GM18526 (cell line): Measurements from ENCODE around the gene LIMK1.

Experiments used
- POLR2A ChIP-seq: IDR thresholded peaks from 3 replicates; pipeline ENCODE4 v1.6.1; 2011; ENCODE audit not compliant: insufficient read length; ENCODE audit errors: extremely low read depth

LIMK1 gene

DNA sequence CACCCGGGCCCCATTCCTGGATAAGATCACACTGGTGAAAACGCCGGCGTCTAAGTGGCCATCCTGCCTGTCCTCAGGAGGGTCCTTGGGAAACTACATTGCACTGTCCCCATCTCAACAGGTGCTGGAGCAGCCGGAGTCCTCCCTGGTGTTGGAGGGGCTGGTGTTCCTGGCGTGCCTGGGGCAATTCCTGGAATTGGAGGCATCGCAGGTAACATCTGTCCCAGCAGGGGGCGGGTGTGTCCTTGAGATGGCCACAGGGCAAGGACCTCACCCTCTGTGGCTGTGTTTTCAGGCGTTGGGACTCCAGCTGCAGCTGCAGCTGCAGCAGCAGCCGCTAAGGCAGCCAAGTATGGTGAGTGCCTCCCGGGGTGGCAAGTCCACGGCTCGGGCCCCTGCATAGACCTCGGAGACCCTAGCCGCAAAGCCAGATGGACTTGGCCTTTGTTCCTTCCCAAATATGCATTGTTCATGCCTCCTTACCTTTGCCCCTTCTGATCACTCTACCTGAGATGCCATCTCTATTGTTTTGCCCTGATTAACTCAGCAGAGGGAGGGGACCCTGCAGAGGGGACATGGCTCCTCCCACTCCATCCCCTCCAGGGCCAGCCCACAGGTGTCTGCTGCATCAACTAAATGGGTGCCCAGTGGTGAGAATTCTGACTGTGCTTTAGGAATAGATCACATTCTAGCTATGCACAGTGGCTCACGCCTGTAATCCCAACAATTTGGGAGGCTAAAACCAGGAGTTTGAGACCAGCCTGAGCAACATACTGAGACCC lies 31.8 kb upstream of the LIMK1 start:
- TF ChIP-seq POLR2A: no peak

GRCh38 chr7:74052628-74053027 lies 31.0 kb upstream of the LIMK1 start:
- TF ChIP-seq POLR2A: no peak

DNA sequence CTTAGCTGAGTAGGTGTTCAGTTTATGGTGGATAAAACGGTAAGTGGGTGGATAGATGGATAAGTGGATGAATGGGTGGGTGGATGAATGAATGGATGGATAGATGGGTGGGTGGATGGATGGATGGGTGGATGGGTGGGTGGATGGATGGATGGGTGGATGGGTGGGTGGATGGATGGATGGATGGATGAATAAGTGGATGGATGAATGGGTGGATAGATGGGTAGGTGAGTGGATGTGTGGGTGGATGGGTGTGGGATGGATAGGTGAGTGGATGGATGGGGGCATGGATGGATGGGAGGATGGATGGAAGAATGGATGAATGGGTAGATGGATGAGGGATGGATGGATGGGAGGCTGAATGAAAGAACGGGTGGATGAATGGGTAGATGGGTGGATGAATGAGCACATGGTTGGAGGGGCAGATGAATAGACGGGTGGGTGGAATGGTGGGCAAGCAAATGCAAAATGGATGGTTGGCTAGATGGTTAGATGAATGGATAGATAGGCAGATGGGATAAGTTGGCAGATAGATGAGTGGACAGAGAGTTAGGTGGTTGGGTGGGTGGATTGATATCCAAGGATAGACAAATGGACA lies 29.9 kb upstream of the LIMK1 start:
- TF ChIP-seq POLR2A: no peak

DNA sequence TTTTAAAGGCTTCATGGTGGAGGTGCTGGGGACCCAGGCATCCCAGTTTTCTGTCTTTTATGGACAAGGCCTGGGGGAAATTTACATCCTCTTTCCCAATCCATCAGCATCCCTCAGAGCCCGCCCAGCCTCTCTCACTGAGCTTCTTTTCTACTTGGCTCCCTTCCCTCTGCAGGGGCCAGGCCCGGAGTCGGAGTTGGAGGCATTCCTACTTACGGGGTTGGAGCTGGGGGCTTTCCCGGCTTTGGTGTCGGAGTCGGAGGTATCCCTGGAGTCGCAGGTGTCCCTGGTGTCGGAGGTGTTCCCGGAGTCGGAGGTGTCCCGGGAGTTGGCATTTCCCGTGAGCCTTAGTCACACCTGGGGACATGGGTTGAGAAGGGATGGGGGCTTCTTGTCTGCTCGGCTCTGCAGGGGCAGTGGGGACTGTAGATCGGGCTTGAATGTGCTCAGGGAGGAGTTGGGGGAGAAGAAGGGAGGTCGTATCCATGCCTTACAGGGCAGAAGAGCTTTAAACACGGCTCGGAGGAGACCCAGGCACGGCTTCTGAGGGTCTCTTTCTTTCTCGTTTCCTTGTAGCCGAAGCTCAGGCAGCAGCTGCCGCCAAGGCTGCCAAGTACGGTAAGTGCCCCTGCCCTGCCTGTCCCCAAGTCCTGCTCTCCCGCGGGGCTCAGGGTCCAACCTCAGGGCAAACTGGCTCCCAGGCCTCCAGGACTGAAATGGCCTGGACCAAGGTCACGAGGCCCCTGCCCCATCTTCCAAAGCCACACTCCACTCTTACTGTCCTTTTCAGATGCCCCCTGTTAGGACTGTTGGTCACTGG lies 27.3 kb upstream of the LIMK1 start:
- no peak for TF ChIP-seq POLR2A

GRCh38 chr7:74057216-74057925 lies 26.2 kb upstream of the LIMK1 start:
- TF ChIP-seq POLR2A: no peak

DNA sequence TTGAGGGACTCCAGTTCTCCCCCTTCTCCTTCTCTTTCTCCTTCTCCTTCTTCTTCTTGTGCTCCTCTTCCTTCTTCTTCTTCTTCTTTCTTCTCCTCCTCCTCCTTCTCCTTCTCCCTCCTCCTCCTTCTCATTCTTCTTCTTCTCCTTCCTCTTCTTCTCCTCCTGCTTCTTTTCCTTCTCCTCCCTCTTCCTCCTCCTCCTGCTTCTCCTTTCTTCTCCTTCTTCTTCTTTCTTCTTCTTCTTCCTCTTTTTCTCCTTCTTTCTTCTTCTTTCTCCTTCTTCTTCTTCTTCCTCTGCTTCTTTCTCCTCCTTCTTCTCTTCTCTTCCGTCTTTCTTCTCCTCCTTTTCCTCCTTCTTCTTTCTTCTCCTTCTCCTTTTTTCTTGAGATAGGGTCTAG lies 25.6 kb upstream of the LIMK1 start:
- TF ChIP-seq POLR2A: no peak

DNA sequence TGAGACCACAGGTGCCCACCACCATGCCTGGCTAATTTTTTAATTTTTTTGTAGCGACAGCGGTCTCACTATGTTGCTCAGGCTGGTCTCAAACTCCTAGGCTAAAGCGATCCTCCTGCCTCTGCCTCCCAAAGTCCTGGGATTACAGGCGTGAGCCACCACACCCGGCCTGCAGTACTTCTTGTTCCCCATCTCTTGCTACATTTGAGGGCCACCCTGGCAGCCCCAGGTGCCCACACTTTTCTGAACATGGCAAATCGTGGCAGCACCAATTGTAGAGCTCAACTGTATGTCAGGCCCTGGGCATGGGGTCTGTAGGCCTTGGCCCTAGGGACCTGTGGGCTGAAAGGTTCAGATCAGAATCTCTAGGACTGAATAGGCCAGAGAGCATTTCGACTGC lies 25.1 kb upstream of the LIMK1 start:
- TF ChIP-seq POLR2A: no peak

- no peak for TF ChIP-seq POLR2A
Measured at GRCh38 chr7:74059037-74059436, 24.6 kb upstream of the LIMK1 start.

GRCh38 chr7:74059681-74060588 lies 23.7 kb upstream of the LIMK1 start:
- no peak for TF ChIP-seq POLR2A

GRCh38 chr7:74061840-74062539 lies 21.6 kb upstream of the LIMK1 start:
- no peak for TF ChIP-seq POLR2A

DNA sequence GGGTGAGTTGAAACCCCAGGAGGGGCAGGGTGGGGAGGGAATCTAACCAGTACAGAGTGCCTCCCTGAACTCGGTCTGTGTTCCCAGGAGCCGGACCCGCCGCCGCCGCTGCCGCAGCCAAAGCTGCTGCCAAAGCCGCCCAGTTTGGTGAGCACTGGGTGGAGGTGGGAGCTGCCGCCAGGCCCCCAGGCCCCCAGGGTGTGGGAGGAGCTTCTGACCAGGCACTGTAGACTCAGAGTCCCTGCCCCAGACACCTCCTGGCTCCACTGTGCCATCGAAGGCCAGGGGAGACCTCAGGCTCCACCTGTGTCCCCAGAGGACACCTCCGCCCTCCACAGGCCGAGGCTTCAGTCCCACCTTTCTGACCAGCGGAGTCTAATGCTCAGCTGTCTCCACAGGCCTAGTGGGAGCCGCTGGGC lies 20.4 kb upstream of the LIMK1 start:
- no peak for TF ChIP-seq POLR2A

- TF ChIP-seq POLR2A: no peak
Measured at GRCh38 chr7:74063646-74064045, 20.0 kb upstream of the LIMK1 start.

- no peak for TF ChIP-seq POLR2A
Measured at GRCh38 chr7:74064696-74065095, 18.9 kb upstream of the LIMK1 start.

DNA sequence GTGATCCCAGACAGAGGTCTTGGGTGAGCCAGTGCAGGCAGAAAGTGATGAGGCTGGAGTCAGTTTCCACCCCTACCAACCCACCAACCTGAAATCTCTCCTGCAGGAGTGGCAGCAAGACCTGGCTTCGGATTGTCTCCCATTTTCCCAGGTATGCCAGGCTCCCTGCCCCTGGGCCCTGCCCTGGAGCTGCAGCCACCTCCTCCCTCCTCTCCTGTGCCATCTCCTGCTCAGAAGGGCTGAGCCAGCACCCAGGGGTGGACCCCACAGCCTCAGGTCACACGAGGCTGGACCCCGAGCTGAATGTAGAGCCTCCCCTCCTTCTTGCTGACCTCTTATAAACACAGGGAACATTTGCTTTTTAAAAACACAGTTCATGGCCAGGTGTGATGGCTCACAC lies 17.0 kb upstream of the LIMK1 start:
- no peak for TF ChIP-seq POLR2A
